HG03378 (cell line): Measurements from ENCODE around the gene ZMYM1.
"Not testable (repeated sequence)": the region's sequence is repeated elsewhere in the genome, so short reads cannot be mapped to it uniquely, and the experiment has no call there.

Experiments
- ATAC-seq: cut with Tn5 transposase; IDR thresholded peaks from one replicate; pipeline ENCODE4 v1.9.1; 2021; ENCODE audit warnings: mild to moderate bottlenecking, moderate library complexity; ENCODE audit not compliant: unreplicated experiment

Gene ZMYM1

DNA sequence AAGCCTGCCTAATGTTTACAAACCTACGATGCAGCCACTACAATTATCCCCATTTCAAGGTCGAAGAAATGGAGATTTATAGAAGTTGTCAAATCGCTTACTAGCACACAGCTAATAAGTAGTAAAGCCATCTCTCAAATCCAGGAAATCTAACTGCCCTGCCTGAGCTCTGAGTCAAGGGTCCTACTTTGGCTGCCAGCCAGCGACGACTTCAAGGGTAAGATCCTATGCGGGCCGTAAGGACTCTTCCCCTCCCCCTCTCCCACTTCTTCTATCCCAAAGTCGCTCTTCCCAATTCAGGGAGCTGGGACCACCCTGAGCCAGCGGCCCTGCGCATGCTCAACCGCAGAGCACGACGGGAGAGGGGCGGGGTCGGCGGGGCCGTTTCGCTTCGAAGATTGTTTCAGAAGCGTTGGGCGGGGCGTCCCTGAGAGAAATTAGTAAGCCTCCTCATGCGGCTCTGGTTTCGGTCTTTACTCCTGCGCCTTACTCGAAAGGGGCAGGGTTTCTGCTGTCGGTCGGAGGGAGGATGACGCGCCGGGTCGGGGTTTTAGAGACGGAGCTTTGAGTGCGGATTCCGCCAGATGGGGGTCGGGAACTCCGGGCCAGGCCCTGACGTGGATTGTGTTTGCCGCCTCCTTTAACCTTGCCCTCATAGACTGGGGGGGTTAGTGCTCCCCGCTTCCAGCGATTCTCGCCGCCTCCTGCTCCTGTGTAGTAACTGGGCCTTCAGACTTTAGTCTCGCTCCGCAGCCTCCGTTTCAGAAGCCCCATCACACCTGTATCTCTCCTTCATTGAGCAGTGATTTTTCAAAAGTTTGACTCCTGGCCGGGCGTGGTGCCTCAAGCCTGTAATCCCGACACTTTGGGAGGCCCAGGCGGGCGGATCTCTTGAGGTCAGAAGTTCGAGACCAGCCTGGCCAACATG, at the start of gene ZMYM1:
TSS of gene ZMYM1 (plus strand) at position 383 of the 928 bp plus-strand sequence. CDS start 14,603 bp downstream, outside the sequence.
- peak; percentile 75 for ATAC-seq

DNA sequence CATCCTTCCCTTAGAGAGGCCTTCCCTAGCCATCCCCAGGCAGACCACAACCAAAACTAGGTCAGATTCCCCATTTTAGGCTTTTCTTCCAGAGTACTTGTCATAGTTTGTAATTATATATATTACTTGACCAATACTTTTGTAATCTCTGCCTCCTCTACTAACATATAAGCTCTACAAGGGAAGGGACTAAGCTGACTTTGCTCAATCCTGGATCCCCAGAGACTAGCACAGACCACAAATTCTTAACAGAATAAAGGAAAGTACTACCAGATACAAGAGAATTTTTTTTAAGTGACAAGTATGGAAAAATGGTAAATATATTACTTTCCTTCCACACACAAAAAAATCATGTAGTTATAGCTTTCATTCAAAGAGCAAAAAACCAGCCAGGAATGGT, 49.4 kb upstream of the ZMYM1 start:
- no peak for ATAC-seq

DNA sequence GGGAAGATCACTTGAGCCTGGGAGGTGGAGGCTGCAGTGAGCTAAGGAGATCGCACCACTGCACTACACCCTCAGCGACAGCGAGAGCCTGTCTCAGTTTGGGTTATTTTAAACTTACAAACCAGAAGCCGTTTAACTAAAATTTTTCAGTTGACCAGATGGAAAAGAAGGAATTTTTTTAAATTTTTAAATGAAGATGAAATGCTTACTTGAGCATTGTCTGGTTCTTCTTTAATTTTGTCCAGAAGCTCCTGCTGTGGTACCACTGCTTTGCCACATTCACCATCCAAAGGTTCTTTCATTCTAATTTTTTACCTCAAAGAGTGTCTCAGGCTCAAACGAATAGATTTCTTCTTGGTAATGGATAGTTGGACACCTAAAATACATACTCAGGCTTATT, 48.8 kb upstream of the ZMYM1 start:
- no peak for ATAC-seq

DNA sequence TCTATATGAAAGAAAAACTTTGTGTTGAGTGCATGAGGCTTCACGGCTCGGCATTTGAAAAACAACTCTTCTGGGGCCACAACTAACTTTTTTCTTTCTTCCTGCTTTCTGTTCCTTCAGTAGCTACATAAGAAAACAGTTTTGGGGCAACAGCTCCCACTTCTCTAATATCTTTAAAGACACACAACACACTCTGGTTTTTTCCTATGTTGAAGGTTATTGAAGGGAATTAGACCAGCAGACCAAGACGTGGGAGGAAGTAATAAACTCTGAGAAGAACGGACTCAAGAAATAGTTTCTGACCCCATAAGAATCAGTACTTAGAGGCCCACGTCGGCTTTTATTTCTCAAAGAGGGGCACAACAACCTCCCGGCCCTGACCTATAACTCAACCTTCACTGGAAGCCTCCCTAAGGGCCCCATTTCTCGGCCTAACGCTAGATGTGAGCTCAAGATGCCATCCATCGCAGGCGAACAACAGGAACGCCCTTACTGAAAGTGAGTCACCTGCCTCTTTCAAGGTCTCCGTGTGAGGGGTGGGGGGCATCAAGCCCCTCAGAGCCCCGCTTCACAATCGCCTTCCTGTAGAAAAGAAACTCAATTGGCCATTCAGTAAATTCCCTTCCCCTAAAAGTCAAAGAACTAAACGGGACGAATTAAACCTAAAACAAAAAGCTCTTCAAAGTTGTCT, 48.3 kb upstream of the ZMYM1 start:
- ATAC-seq: no peak

DNA sequence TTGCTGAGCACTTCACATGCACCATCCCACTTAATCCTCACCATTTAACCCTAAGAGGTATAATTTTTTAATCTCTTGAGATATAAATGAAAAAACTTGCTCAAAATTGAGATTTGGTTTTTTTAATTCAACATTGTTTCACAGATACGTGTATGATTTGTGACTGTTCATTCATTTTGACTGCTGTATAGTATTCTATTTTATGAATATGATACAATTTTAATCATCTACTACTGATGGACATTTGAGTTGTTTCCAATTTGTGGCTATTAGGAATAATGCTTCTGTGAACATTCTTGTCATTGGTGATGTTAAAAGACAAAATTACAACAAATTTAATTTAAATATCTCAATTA, 46.8 kb upstream of the ZMYM1 start:
- ATAC-seq: no peak

DNA sequence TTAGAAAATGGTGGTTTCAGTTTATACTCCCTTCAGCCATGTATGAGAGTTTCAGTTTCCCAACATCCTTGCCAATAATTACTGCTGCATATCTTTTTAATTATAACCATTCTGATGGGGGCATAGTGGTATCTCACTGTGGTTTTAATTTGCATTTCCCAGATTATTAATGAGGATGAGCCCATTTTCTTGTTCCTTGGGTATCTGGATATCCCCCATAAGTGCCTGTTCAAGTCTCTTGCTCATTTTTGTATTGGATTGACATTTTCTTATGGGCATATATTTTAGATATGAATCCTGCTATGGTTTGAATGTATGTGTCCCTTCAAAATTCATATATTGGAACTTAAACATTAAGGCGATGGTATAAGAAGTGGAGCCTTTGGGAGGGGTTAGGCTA, 45.8 kb upstream of the ZMYM1 start:
- no peak for ATAC-seq

DNA sequence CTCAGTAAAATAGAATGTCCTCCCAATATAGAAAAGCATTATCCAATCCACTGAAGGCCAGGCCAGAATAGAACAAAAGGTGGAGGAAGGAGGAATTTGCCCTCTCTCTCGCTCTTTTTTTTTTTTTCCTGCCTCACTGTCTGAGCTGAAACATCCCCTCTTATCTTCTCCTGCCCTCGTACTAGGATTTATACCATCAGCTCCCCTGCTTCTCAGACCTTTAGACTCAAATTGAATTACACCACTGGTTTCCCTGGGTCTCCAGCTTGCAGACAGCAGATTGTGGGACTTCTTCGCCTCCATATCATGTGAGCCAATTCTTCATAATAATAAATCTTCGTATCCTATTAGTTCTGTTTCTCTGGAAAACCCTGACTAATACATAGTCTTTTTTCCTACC, 42.6 kb upstream of the ZMYM1 start:
- no peak for ATAC-seq

DNA sequence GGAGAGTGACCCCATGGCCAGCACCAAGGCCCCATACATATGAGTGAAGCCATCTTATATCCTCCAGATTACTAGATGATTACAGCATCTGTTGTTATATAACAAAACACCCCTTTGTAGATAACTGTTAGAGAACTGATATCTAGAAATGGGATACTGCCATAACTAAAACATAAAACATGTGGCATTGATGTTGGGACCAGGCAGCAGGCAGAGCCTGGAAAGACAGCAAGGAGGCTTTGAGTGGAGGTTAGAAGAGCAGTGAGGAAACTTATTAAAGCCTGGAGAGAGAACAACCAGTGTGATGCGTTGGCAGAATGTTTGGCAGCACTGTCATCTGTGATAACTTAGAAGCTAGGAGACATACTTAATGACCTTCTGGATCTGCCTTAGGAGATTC, 42.0 kb upstream of the ZMYM1 start:
- no peak for ATAC-seq

DNA sequence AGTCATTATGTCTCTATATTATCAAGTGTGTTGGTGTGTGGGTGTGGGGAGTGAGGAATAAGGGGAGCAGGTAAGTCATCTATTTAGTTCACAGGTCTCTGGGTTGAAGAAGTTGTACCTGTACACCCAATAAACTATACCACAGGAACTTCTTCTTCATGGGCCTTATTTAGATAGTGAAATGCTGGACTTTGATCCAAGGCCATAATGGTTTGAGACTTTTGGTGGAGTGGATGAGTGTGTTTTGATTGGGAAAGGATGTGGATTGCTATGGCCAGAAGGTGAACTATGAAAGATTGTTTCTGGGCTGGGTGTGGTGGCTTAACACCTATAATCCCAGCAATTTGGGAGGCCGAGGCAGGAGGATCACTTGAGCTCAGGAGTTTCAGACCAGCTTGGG, 40.5 kb upstream of the ZMYM1 start:
- no peak for ATAC-seq

DNA sequence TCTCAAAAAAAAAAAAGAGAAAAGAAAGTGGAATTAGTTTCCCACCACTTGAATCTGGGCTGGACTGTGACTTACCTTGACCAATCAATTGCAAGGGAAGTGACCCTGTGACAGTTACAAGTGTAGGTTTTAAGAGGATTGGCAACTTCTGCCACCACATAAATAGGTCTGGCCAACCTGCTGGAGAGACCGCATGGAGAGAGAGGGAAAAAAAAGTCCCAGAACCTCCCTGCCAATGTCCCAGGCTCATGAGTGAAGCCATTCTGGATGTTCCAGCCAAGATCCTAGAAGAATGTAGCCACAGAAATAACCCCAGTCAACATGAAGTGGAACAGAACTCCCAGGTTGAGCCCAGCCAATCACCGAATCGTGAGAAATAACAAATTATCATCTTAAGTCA, 35.7 kb upstream of the ZMYM1 start:
- no peak for ATAC-seq

DNA sequence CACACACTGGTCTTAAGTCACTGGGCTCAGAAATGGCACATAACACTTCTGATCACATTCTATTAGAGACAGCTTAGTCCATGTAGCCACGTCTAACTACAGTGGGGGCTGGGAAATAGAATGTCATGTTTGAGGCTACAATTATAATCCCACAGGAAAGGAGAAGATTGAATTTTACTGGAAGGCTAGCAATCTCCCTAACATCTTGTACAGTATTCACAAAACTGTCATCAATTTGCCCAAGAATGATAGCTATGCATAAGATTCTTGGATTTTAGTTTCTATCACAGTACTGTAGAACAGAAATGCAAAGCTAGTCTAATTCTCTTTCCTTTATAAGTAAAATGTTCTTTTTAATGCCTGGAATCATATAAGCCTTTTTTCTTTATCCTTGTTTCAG, 34.8 kb upstream of the ZMYM1 start:
- ATAC-seq: no peak

DNA sequence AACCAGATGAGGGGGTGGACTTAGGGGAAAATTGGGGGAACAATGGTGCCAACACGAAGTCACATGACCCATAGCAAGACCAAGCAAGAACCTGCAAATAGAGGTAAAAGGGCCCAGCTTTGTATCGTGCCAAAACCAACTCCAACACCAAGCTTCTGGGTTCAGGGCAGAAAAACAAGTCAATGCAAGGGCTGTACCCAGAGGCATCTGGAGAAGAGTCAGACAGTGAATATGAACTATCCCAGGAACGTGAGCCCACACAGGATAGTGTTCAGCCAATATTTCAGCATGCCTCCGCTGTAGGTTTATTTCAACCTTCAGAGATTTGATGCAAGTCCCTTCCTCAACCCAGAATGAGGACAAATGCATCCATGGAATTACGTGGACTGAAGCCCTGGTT, 32.5 kb upstream of the ZMYM1 start:
- ATAC-seq: no peak

DNA sequence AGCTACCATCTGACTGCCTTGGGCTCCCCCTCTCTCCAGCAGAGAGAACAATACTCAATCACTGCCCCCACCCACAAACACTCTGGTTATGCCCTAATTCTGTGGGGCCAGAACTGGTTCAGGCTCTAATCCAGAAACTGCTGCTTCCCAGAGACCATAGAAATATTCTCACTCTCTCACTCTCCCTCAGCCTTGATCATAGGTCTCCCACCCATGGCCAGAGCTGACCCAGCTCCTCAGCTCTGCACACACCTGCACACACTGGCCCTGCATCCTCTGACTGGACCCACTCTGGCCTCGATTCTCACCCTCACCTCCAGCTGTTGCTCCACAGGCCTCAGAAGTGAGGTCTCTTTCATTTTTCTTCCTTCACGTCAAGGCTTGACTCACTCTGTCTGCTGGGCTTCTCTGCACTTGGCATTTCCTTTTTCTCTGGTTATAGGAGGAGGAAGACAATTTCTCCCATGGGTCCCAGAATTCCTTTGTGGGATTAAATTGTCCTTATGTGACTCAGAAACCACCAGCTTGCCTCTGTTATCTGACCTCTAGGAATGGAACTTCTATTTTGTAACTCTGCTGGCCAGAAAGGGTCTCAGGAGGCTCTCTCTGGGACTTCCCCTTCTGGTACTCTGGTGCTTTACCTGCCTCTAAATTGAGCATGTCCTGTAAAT, 31.9 kb upstream of the ZMYM1 start:
- no peak for ATAC-seq

DNA sequence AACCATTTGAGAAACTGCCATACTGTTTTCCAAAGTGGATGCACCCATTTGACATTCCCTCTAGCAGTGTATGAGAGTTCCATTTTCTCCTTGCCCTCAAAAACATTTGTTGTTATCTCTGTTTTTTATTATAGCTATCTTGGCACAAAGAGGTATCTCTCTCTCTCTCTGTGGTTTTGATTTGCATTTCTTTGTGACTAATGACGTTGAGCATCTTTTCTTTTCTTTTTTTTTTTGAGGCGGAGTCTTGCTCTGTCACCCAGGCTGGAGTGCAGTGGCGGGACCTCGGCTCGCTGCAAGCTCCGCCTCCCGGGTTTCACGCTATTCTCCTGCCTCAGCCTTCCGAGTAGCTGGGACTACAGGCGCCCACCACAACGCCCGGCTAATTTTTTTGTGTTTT, 30.1 kb upstream of the ZMYM1 start:
- ATAC-seq: no peak

DNA sequence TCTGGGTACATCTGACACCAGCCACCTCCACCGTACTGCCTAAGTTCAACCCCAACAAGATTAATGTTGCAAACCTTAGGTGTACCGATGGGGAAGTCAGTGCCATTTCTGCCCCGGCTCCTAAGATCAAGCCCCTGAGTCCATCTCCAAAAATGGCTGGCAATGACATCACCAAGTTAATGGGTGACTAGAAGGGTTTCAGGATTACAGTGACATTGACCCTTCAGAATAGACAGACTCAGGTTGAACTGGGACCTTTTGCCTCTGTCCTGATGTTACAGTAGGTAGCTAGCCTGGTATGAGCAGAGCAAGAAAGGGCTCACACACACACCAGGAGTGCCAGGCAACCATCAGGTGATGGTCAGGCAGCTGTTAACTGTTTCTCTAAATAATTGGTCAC, 25.8 kb upstream of the ZMYM1 start:
- no peak for ATAC-seq

DNA sequence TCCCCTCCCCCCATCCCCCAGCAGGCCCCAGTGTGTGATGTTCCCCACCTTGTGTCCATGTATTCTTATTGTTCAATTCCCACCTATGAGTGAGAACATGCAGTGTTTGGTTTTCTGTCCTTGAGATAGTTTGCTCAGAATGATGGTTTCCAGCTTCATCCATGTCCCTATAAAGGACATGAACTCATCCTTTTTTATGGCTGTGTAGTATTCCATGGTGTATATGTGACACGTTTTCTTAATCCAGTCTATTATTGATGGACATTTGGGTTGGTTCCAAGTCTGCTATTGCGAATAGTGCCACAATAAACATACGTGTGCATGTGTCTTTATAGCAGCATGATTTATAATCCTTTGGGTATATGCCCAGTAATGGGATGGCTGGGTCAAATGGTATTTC, 24.9 kb upstream of the ZMYM1 start:
- ATAC-seq: not testable (repeated sequence)

DNA sequence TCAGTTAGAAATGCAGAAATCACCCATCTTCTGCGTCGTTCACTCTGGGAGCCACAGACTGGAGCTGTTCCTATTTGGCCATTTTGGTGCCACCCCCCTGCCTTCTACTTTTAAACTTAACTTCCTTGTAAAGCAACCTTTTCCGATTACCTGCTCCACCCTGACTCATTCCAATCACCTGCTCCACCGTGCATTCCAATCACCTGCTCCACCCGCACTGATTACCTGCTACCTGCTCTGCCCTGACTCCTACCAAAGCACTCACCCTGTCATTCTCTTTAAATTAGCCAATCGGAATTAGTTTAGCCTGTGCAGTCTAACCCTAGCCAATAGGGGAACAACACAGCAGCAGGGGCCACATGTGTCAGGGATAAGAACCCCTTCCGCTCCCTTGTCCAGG, 20.9 kb upstream of the ZMYM1 start:
- ATAC-seq: not testable (repeated sequence)

DNA sequence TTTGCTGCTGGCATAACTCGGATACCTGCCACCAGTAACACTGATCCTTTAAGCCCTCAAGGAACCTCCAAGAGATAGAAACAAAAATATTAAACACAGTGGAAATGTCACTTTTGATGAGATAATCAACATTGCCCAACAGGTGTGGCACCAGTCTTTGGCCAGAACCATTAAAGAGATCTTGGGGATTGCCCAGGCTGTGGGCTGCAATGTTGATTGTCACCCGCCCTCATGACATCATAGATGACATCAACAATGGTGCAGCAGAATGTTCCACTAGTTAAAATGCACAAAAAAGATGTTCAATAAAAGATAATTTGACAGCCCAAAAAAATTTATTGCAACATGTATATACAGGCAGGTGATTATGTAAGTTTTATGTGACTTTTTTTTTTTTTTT, 20.2 kb upstream of the ZMYM1 start:
- ATAC-seq: no peak

DNA sequence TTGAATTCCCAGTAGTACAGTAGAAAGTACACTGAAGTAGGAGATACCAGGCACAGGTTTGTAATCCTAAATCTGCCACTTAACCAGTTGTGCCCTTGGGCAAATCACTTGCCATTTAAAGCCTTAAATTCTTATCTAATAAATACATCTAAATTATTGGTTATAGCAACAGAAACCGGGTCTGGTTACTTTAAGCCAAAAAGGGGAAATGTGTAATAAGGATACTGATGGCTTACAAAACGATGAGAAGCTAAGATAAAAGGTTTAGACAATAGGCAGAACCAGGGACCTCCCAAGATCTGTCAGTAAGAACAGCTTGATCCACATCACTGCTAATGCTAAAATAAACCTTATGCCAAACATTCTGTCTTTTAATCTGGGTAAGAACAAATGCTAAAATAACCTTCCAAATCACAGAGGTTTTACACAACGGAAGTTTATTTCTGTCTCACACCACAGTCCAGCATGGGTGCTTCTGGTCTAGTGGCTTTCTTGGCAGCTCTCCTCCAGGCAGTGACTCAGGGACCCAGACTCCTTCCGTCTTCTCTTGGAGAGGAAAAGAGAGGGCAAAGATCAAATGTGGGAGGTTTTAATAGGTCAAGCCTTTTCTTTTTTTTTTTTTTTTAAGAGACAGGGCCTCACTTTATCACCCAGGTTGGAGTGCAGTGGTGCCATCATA, 16.5 kb upstream of the ZMYM1 start:
- no peak for ATAC-seq

DNA sequence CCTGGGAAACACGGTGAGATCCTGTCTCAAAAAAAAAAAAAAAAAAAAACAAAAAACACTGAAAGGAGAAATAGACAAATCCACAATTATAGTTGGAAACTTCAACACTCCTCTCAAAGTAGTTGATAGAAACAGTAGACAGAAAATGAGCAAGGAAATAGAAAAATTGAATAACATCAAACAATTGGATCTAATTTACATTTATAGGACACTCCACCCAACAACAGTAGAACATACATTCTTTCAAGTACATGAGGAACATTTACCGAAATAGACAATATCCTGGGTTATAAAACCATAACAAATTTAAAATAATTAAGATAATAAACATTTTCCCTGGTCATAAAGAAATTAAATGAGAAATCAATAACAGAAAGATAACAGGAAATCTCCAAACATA, 14.9 kb upstream of the ZMYM1 start:
- no peak for ATAC-seq

DNA sequence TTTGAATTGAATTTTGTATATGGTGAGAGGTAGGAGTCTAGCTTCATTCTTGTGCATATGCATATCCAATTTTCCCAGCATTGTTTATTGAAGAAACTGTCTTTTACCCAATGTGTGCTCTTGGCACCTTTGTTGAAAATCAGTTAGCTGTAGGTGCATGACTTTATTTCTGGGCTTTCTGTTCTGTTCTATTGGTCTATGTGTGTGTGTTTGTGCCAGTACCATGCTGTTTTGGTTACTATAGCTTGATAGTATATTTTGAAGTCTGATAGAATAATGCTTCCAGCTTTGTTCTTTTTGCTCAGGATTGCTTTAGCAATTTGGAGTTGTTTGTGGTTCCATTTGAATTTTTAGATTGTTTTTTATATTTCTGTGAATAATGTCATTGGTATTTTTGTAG, 9.4 kb upstream of the ZMYM1 start:
- no peak for ATAC-seq
